ENCODE measurements around the gene FAM184A.
A peak's percentile ranks its signal among the peaks of the same experiment; 100 is the strongest.

FAM184A gene

GRCh38 chr6:118959903-118960302 lies 118.6 kb downstream of the FAM184A start:
- no peak for DNase-seq

- no peak for DNase-seq
Observed at GRCh38 chr6:118953391-118953790, 125.1 kb downstream of the FAM184A start.

- DNase-seq, result no peak
Observed at GRCh38 chr6:118952683-118953082, 125.8 kb downstream of the FAM184A start.

- no peak for DNase-seq
Observed at GRCh38 chr6:118945217-118945616, 133.2 kb downstream of the FAM184A start.

GRCh38 chr6:118940770-118941169 lies 137.7 kb downstream of the FAM184A start:
- DNase-seq, result no peak

- no peak for DNase-seq
Observed at GRCh38 chr6:118939683-118940082, 138.8 kb downstream of the FAM184A start.

GRCh38 chr6:118935978-118936703 lies 142.3 kb downstream of the FAM184A start:
- no peak for DNase-seq

- no peak for DNase-seq
Observed at GRCh38 chr6:118935331-118935668, 143.2 kb downstream of the FAM184A start.

GRCh38 chr6:118934461-118935330 lies 143.8 kb downstream of the FAM184A start, which contains the start of gene MCM9:
MCM9 (minus strand) TSS chr6:118935159; CDS start chr6:118931723, 3,436 bp downstream.
- peak; percentile 92 for DNase-seq

- DNase-seq, result no peak
Observed at GRCh38 chr6:118933855-118934460, 144.5 kb downstream of the FAM184A start.

- DNase-seq, result no peak
Observed at GRCh38 chr6:118932421-118932820, 146.0 kb downstream of the FAM184A start.

GRCh38 chr6:118931436-118931835 lies 147.0 kb downstream of the FAM184A start:
- no peak for DNase-seq

- no peak for DNase-seq
Observed at GRCh38 chr6:118930680-118931079, 147.8 kb downstream of the FAM184A start.

- DNase-seq, result no peak
Observed at GRCh38 chr6:118923035-118923434, 155.4 kb downstream of the FAM184A start.

GRCh38 chr6:118921084-118921483 lies 157.4 kb downstream of the FAM184A start:
- no peak for DNase-seq

GRCh38 chr6:118918329-118918725 lies 160.1 kb downstream of the FAM184A start:
- no peak for DNase-seq

GRCh38 chr6:118917546-118918328 lies 160.7 kb downstream of the FAM184A start:
- DNase-seq, result no peak

GRCh38 chr6:118914598-118914997 lies 163.9 kb downstream of the FAM184A start:
- no peak for DNase-seq

GRCh38 chr6:118913161-118913560 lies 165.3 kb downstream of the FAM184A start:
- DNase-seq, result no peak

GRCh38 chr6:118912646-118913045 lies 165.8 kb downstream of the FAM184A start:
- no peak for DNase-seq
